ENCODE results near the gene NELL1.
"Not testable (repeated sequence)": the region's sequence is repeated elsewhere in the genome, so short reads cannot be mapped to it uniquely, and the experiment has no call there.

Gene NELL1

DNA sequence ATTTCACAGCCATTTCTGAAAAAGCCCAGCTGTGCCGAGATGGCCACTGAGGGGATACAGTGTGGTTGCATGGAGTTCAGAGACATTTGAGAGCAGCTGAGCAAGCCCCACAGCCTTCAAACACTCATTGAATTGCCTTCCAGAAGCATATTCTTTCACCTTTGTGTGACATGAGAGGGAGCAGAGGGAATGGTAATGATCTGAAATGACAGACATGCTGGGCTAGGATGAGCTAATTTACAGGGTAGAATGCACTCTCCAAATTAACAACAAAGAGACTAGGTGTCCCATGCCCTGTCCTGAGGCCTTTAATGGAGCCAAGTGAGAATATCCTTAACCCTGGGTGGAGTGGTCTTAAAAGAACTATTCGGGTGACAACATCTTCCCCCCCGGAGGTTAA, 585.4 kb downstream of the NELL1 start:
- Histone ChIP-seq H3K9ac (ENCODE audit: low read depth in 1 of 2, low read length in 2 of 2) (no peak overlapping the region), H3K9me3 (ENCODE audit: control insufficient read depth in 1 of 2, low read length in 2 of 2) (no peaks in the 10 kb centered on the region), H3K36me3 (ENCODE audit: control insufficient read depth in 1 of 2, insufficient read depth in 2 of 2, low read length in 2 of 2) (no peaks in the 10 kb centered on the region), H3K27ac (ENCODE audit: low read depth, low read length) (no peak overlapping the region), H3K4me1 (ENCODE audit: control insufficient read depth in 1 of 2, insufficient read depth in 2 of 2, low read length in 2 of 2) (no peaks in the 10 kb centered on the region), H3K27me3 (ENCODE audit: control insufficient read depth in 1 of 2, insufficient read depth in 2 of 2, low read length in 2 of 2) (no peaks in the 10 kb centered on the region), H3K4me3 (ENCODE audit: low read depth in 1 of 2, low read length in 2 of 2) (no peak overlapping the region)

GRCh38 chr11:21257461-21257860, 588.1 kb downstream of the NELL1 start:
- H3K4me1 ChIP-seq (ENCODE audit: control insufficient read depth in 1 of 2, insufficient read depth in 2 of 2, low read length in 2 of 2), result no peaks in the 10 kb centered on the region
- no peaks in the 10 kb centered on the region for H3K27me3 ChIP-seq (ENCODE audit: control insufficient read depth in 1 of 2, insufficient read depth in 2 of 2, low read length in 2 of 2)

GRCh38 chr11:21258414-21258813, 589.0 kb downstream of the NELL1 start:
- no peak overlapping the region for H3K27ac ChIP-seq (ENCODE audit: low read depth, low read length)
- no peaks in the 10 kb centered on the region for H3K36me3 ChIP-seq (ENCODE audit: control insufficient read depth in 1 of 2, insufficient read depth in 2 of 2, low read length in 2 of 2)
- H3K4me1 ChIP-seq (ENCODE audit: control insufficient read depth in 1 of 2, insufficient read depth in 2 of 2, low read length in 2 of 2), result no peaks in the 10 kb centered on the region
- no peak overlapping the region for H3K9ac ChIP-seq (ENCODE audit: low read depth in 1 of 2, low read length in 2 of 2)
- no peaks in the 10 kb centered on the region for H3K27me3 ChIP-seq (ENCODE audit: control insufficient read depth in 1 of 2, insufficient read depth in 2 of 2, low read length in 2 of 2)
- H3K4me3 ChIP-seq (ENCODE audit: low read depth in 1 of 2, low read length in 2 of 2), result no peak overlapping the region
- H3K9me3 ChIP-seq (ENCODE audit: control insufficient read depth in 1 of 2, low read length in 2 of 2), result no peaks in the 10 kb centered on the region

More at GRCh38 chr11:21257461-21257860, 588.1 kb downstream of the NELL1 start:
- H3K27ac ChIP-seq (ENCODE audit: low read depth, low read length), result no peak overlapping the region
- H3K9ac ChIP-seq (ENCODE audit: low read depth in 1 of 2, low read length in 2 of 2), result no peak overlapping the region
- H3K9me3 ChIP-seq (ENCODE audit: control insufficient read depth in 1 of 2, low read length in 2 of 2), result no peaks in the 10 kb centered on the region
- H3K36me3 ChIP-seq (ENCODE audit: control insufficient read depth in 1 of 2, insufficient read depth in 2 of 2, low read length in 2 of 2), result no peaks in the 10 kb centered on the region
- no peak overlapping the region for H3K4me3 ChIP-seq (ENCODE audit: low read depth in 1 of 2, low read length in 2 of 2)

DNA sequence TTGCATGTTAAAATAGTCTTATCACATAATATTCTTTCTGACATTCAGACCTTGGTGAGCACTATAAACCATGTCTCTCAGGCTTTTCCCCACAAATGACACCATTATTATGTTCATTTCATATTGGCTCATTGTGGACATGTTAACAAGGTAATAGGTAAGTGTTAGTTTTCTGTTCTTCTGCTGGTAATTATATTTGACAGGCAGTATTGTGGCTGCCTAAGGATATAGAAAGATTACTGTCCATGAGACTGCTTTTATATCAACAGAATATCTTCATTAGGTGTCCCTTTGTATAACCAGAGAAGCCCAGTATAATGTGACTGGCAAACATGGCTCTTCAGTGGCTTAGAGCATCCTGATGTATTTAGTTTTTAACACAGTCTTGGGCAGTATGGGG, 590.7 kb downstream of the NELL1 start:
- Histone ChIP-seq H3K27me3 (ENCODE audit: control insufficient read depth in 1 of 2, insufficient read depth in 2 of 2, low read length in 2 of 2) (no peaks in the 10 kb centered on the region), H3K36me3 (ENCODE audit: control insufficient read depth in 1 of 2, insufficient read depth in 2 of 2, low read length in 2 of 2) (no peaks in the 10 kb centered on the region), H3K9ac (ENCODE audit: low read depth in 1 of 2, low read length in 2 of 2) (no peak overlapping the region), H3K4me1 (ENCODE audit: control insufficient read depth in 1 of 2, insufficient read depth in 2 of 2, low read length in 2 of 2) (no peaks in the 10 kb centered on the region), H3K27ac (ENCODE audit: low read depth, low read length) (no peak overlapping the region), H3K4me3 (ENCODE audit: low read depth in 1 of 2, low read length in 2 of 2) (no peak overlapping the region), H3K9me3 (ENCODE audit: control insufficient read depth in 1 of 2, low read length in 2 of 2) (no peaks in the 10 kb centered on the region)

- no peaks in the 10 kb centered on the region for H3K4me1 ChIP-seq (ENCODE audit: control insufficient read depth in 1 of 2, insufficient read depth in 2 of 2, low read length in 2 of 2)
- no peak overlapping the region for H3K9ac ChIP-seq (ENCODE audit: low read depth in 1 of 2, low read length in 2 of 2)
- no peak overlapping the region for H3K27ac ChIP-seq (ENCODE audit: low read depth, low read length)
- H3K27me3 ChIP-seq (ENCODE audit: control insufficient read depth in 1 of 2, insufficient read depth in 2 of 2, low read length in 2 of 2), result no peaks in the 10 kb centered on the region
- H3K9me3 ChIP-seq (ENCODE audit: control insufficient read depth in 1 of 2, low read length in 2 of 2), result peaks cover 0 to 4% of the 10 kb centered on the region in 2 donors
- H3K36me3 ChIP-seq (ENCODE audit: control insufficient read depth in 1 of 2, insufficient read depth in 2 of 2, low read length in 2 of 2), result no peaks in the 10 kb centered on the region
- H3K4me3 ChIP-seq (ENCODE audit: low read depth in 1 of 2, low read length in 2 of 2), result no peak overlapping the region
These were observed 593.6 kb downstream of the NELL1 start for GRCh38 chr11:21262992-21263391.

GRCh38 chr11:21264125-21264524, 594.7 kb downstream of the NELL1 start:
- H3K9me3 ChIP-seq (ENCODE audit: control insufficient read depth in 1 of 2, low read length in 2 of 2), result peaks cover 0 to 4% of the 10 kb centered on the region in 2 donors
- no peaks in the 10 kb centered on the region for H3K4me1 ChIP-seq (ENCODE audit: control insufficient read depth in 1 of 2, insufficient read depth in 2 of 2, low read length in 2 of 2)
- no peaks in the 10 kb centered on the region for H3K27me3 ChIP-seq (ENCODE audit: control insufficient read depth in 1 of 2, insufficient read depth in 2 of 2, low read length in 2 of 2)
- H3K9ac ChIP-seq (ENCODE audit: low read depth in 1 of 2, low read length in 2 of 2), result no peak overlapping the region
- no peaks in the 10 kb centered on the region for H3K36me3 ChIP-seq (ENCODE audit: control insufficient read depth in 1 of 2, insufficient read depth in 2 of 2, low read length in 2 of 2)
- no peak overlapping the region for H3K27ac ChIP-seq (ENCODE audit: low read depth, low read length)
- H3K4me3 ChIP-seq (ENCODE audit: low read depth in 1 of 2, low read length in 2 of 2), result no peak overlapping the region

- Histone ChIP-seq H3K27ac (ENCODE audit: low read depth, low read length) (no peak overlapping the region), H3K36me3 (ENCODE audit: control insufficient read depth in 1 of 2, insufficient read depth in 2 of 2, low read length in 2 of 2) (no peaks in the 10 kb centered on the region), H3K9me3 (ENCODE audit: control insufficient read depth in 1 of 2, low read length in 2 of 2) (peaks cover 0 to 4% of the 10 kb centered on the region in 2 donors), H3K4me1 (ENCODE audit: control insufficient read depth in 1 of 2, insufficient read depth in 2 of 2, low read length in 2 of 2) (no peaks in the 10 kb centered on the region), H3K4me3 (ENCODE audit: low read depth in 1 of 2, low read length in 2 of 2) (no peak overlapping the region), H3K9ac (ENCODE audit: low read depth in 1 of 2, low read length in 2 of 2) (no peak overlapping the region), H3K27me3 (ENCODE audit: control insufficient read depth in 1 of 2, insufficient read depth in 2 of 2, low read length in 2 of 2) (no peaks in the 10 kb centered on the region)
These were observed 598.6 kb downstream of the NELL1 start for GRCh38 chr11:21268036-21268435.

- not testable (repeated sequence) for H3K36me3 ChIP-seq (ENCODE audit: control insufficient read depth in 1 of 2, insufficient read depth in 2 of 2, low read length in 2 of 2); H3K27me3 ChIP-seq (ENCODE audit: control insufficient read depth in 1 of 2, insufficient read depth in 2 of 2, low read length in 2 of 2); H3K9ac ChIP-seq (ENCODE audit: low read depth in 1 of 2, low read length in 2 of 2); H3K4me1 ChIP-seq (ENCODE audit: control insufficient read depth in 1 of 2, insufficient read depth in 2 of 2, low read length in 2 of 2); H3K4me3 ChIP-seq (ENCODE audit: low read depth in 1 of 2, low read length in 2 of 2); H3K27ac ChIP-seq (ENCODE audit: low read depth, low read length); H3K9me3 ChIP-seq (ENCODE audit: control insufficient read depth in 1 of 2, low read length in 2 of 2)
These were observed 602.8 kb downstream of the NELL1 start for GRCh38 chr11:21272139-21272538.

GRCh38 chr11:21278840-21279239, 609.5 kb downstream of the NELL1 start:
- Histone ChIP-seq H3K27me3 (ENCODE audit: control insufficient read depth in 1 of 2, insufficient read depth in 2 of 2, low read length in 2 of 2) (no peaks in the 10 kb centered on the region), H3K9me3 (ENCODE audit: control insufficient read depth in 1 of 2, low read length in 2 of 2) (no peaks in the 10 kb centered on the region), H3K36me3 (ENCODE audit: control insufficient read depth in 1 of 2, insufficient read depth in 2 of 2, low read length in 2 of 2) (no peaks in the 10 kb centered on the region), H3K27ac (ENCODE audit: low read depth, low read length) (no peak overlapping the region), H3K4me1 (ENCODE audit: control insufficient read depth in 1 of 2, insufficient read depth in 2 of 2, low read length in 2 of 2) (no peaks in the 10 kb centered on the region), H3K4me3 (ENCODE audit: low read depth in 1 of 2, low read length in 2 of 2) (no peak overlapping the region), H3K9ac (ENCODE audit: low read depth in 1 of 2, low read length in 2 of 2) (no peak overlapping the region)

DNA sequence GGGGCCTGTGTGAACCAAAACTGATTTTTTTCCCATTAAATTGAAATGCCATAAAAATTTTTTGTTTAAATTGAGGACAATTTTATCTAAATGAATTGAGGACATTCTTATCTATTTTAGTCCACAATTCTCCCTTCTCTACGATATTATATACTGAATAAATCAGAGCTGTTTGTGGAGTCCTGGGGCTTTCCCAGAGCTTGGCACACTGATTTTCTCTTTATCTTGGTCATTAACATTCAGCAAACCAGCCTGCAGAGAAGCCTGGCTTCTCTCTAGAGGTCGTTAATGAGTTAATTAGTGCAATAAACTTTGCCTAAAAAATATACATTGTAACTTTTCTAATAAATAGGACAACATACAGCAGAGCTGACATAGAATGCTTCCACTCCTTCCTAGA, 615.7 kb downstream of the NELL1 start:
- H3K27ac ChIP-seq (ENCODE audit: low read depth, low read length), result no peak overlapping the region
- H3K36me3 ChIP-seq (ENCODE audit: control insufficient read depth in 1 of 2, insufficient read depth in 2 of 2, low read length in 2 of 2), result no peaks in the 10 kb centered on the region
- no peaks in the 10 kb centered on the region for H3K27me3 ChIP-seq (ENCODE audit: control insufficient read depth in 1 of 2, insufficient read depth in 2 of 2, low read length in 2 of 2)
- no peaks in the 10 kb centered on the region for H3K4me1 ChIP-seq (ENCODE audit: control insufficient read depth in 1 of 2, insufficient read depth in 2 of 2, low read length in 2 of 2)
- H3K9me3 ChIP-seq (ENCODE audit: control insufficient read depth in 1 of 2, low read length in 2 of 2), result peaks cover 0 to 5% of the 10 kb centered on the region in 2 donors
- H3K4me3 ChIP-seq (ENCODE audit: low read depth in 1 of 2, low read length in 2 of 2), result no peak overlapping the region
- no peak overlapping the region for H3K9ac ChIP-seq (ENCODE audit: low read depth in 1 of 2, low read length in 2 of 2)

DNA sequence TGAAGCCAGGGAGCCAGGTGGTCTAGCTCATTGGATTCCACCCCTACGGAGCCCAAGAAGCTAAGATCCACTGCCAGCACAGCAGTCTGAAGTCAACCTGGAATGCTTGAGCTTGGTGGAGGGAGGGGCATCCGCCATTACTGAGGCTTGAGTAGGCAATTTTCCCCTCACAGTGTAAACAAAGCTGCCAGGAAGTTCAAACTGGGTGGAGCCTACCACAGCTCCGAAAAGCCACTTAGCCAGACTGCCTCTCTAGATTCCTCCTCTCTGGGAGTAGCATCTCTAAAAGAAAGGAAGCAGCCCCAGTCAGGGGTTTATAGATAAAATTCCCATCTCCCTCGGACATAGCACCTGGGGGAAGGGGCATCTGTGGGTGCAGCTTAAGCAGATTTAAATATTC, 620.3 kb downstream of the NELL1 start:
- no peak overlapping the region for H3K27ac ChIP-seq (ENCODE audit: low read depth, low read length)
- H3K4me3 ChIP-seq (ENCODE audit: low read depth in 1 of 2, low read length in 2 of 2), result no peak overlapping the region
- no peaks in the 10 kb centered on the region for H3K27me3 ChIP-seq (ENCODE audit: control insufficient read depth in 1 of 2, insufficient read depth in 2 of 2, low read length in 2 of 2)
- peaks cover 0 to 4% of the 10 kb centered on the region in 2 donors for H3K9me3 ChIP-seq (ENCODE audit: control insufficient read depth in 1 of 2, low read length in 2 of 2)
- no peaks in the 10 kb centered on the region for H3K4me1 ChIP-seq (ENCODE audit: control insufficient read depth in 1 of 2, insufficient read depth in 2 of 2, low read length in 2 of 2)
- H3K36me3 ChIP-seq (ENCODE audit: control insufficient read depth in 1 of 2, insufficient read depth in 2 of 2, low read length in 2 of 2), result no peaks in the 10 kb centered on the region
- H3K9ac ChIP-seq (ENCODE audit: low read depth in 1 of 2, low read length in 2 of 2), result no peak overlapping the region

All from duodenal mucosa (tissue), 2 donors.